GM12873 (cell line): Measurements from ENCODE around the gene IDE.

Experiments used
- CTCF ChIP-seq: IDR thresholded peaks from 2 replicates; pipeline ENCODE4 v1.5.1; 2012; ENCODE audit warnings: low read depth, mild to moderate bottlenecking, moderate library complexity, low read length, control low read depth; ENCODE audit not compliant: insufficient read depth; ENCODE audit errors: missing control alignments

IDE gene

GRCh38 chr10:92573798-92574547, at the start of gene IDE:
TSS of gene IDE (minus strand) at chr10:92574093. CDS start at chr10:92574019, 74 bp downstream.
- TF ChIP-seq CTCF, result peak; percentile 86

- no peak for TF ChIP-seq CTCF
Observed at GRCh38 chr10:92619368-92619767, 45.5 kb upstream of the IDE start.

GRCh38 chr10:92615515-92615914, 41.6 kb upstream of the IDE start:
- no peak for TF ChIP-seq CTCF

- no peak for TF ChIP-seq CTCF
Observed at GRCh38 chr10:92604841-92605240, 30.9 kb upstream of the IDE start.

- no peak for TF ChIP-seq CTCF
Observed at GRCh38 chr10:92598321-92598720, 24.4 kb upstream of the IDE start.

- TF ChIP-seq CTCF, result no peak
Observed at GRCh38 chr10:92595505-92595904, 21.6 kb upstream of the IDE start.

GRCh38 chr10:92593619-92594588, 20.0 kb upstream of the IDE start:
- TF ChIP-seq CTCF, result no peak
